Measurements from ENCODE around the gene VGLL4.

VGLL4 gene

DNA sequence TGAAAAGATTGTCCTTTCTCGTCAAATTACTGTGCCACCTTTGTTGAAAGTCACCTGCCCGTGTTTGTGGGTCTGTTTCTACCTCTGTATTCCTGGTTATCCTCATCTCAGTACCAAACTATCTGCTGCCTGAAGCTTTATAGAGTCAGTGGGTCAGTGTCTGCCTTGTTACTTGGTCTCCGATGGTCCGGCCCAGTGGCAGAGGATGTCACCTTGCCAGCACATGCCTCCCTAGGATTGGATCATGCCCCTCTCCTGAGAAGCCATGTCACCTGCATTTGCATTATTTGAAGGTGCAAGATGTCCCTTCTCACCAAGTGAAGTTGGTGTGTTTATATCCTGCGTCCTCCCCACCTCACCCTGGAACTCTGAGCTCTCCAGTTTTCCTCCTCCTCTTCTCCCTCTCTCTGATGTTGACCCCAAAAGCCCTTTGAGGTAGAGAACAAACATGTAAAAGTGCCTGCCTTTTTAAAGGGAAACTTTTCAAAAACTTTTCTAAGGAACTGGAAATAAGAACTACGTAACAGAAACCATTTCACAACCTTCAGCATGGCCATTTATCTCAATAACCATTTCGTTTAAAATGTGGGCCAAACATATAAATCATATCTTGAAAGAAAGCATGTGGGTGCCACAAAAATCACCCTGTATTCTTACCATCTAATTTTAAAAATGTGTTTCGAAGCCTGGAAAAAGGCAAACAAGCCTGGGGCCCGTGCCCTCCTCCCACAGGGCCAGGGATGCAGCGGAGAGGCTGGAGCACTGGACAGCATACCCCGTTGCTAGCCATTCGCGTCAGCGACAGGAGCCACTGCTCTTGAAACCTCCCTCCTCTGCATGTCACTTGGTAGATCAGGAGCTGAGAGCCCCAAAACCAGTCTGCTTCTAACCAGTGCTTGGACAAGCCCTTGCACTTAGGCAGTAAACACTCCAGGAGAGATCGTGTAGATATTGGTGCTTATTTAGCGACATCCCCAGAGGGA lies 102.1 kb downstream of the VGLL4 start:
- no peaks in the 10 kb centered on the region for H3K79me1 ChIP-seq (ENCODE audit: low read length)
- H3K23ac ChIP-seq (ENCODE audit: low read length), result no peak overlapping the region
- no peak overlapping the region for H4K91ac ChIP-seq (ENCODE audit: low read depth, low read length)
- no peak overlapping the region for H3K14ac ChIP-seq (ENCODE audit: low read length)
- no peak overlapping the region for H3K27ac ChIP-seq (ENCODE audit: low read depth, low read length)
- no peak overlapping the region for H4K12ac ChIP-seq (ENCODE audit: low read depth, low read length)
- no peak overlapping the region for H2AK5ac ChIP-seq (ENCODE audit: low read length)
- H3K4ac ChIP-seq (ENCODE audit: low read depth, low read length), result no peak overlapping the region
- no peak overlapping the region for H3K18ac ChIP-seq (ENCODE audit: low read length)
- H3K36me3 ChIP-seq (ENCODE audit: control insufficient read depth in 1 of 2, insufficient read depth in 2 of 2, low read length in 2 of 2), result no peaks in the 10 kb centered on the region
- no peaks in the 10 kb centered on the region for H3K79me2 ChIP-seq (ENCODE audit: control insufficient read depth, insufficient read depth, low read length, poor library complexity)
- H3K4me2 ChIP-seq (ENCODE audit: low read length), result no peak overlapping the region
- DNase-seq, result no peak
- H4K8ac ChIP-seq (ENCODE audit: low read depth, low read length), result no peak overlapping the region
- no peak overlapping the region for H3K4me3 ChIP-seq (ENCODE audit: low read depth, low read length)
- no peak overlapping the region for H2BK120ac ChIP-seq (ENCODE audit: insufficient read depth, low read length, poor library complexity)
- H3K9ac ChIP-seq (ENCODE audit: low read length), result no peak overlapping the region
- H3K9me3 ChIP-seq (ENCODE audit: insufficient read depth, low read depth, low read length), result peaks cover 5% of the 10 kb centered on the region
- H3K4me1 ChIP-seq (ENCODE audit: control insufficient read depth in 1 of 2, insufficient read depth in 2 of 2, low read length in 2 of 2), result peaks cover 6 to 8% of the 10 kb centered on the region in 2 experiments
- no peaks in the 10 kb centered on the region for H3K27me3 ChIP-seq (ENCODE audit: insufficient read depth, low read length)
- no CpG with 5 or more reads among the region's 16 CpGs for WGBS (ENCODE audit: extremely low coverage, insufficient coverage, insufficient read length)
- H2AFZ ChIP-seq (ENCODE audit: insufficient read depth, low read length, poor library complexity), result no peak overlapping the region
- H2BK5ac ChIP-seq (ENCODE audit: low read depth, low read length, poor library complexity), result no peak overlapping the region
- H2BK12ac ChIP-seq (ENCODE audit: low read length), result no peak overlapping the region

DNA sequence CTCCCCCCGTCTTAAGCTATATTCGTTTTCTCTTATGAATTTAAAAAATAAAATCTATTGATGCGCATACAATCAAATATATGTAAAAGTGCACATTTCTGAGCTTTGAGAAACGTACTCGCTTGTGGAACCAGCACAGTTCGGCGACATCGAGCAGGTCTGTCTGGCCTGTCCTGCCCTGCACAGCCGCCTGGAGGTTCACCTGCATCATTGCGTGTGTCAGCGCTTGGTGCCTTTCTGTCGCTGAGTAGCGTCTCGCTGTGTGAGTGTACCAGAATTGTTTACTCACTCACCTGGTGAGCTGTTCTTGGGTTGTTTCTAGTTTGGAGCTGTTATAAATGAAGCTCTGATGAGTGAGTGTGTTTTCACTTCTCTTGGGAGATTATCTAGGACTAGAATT lies 104.0 kb downstream of the VGLL4 start:
- DNase-seq, result peak; percentile 54 to 70
- no CpG with 5 or more reads among the region's 14 CpGs for WGBS (ENCODE audit: extremely low coverage, insufficient coverage, insufficient read length)
- H3K27ac ChIP-seq (ENCODE audit: low read depth, low read length), result no peak overlapping the region
- H3K4me1 ChIP-seq (ENCODE audit: control insufficient read depth in 1 of 2, insufficient read depth in 2 of 2, low read length in 2 of 2), result peaks cover 9 to 14% of the 10 kb centered on the region in 2 experiments
- H4K91ac ChIP-seq (ENCODE audit: low read depth, low read length), result no peak overlapping the region
- no peak overlapping the region for H3K23ac ChIP-seq (ENCODE audit: low read length)
- H2BK5ac ChIP-seq (ENCODE audit: low read depth, low read length, poor library complexity), result no peak overlapping the region
- H2AFZ ChIP-seq (ENCODE audit: insufficient read depth, low read length, poor library complexity), result no peak overlapping the region
- no peak overlapping the region for H3K4ac ChIP-seq (ENCODE audit: low read depth, low read length)
- no peaks in the 10 kb centered on the region for H3K79me2 ChIP-seq (ENCODE audit: control insufficient read depth, insufficient read depth, low read length, poor library complexity)
- peaks cover 5% of the 10 kb centered on the region for H3K9me3 ChIP-seq (ENCODE audit: insufficient read depth, low read depth, low read length)
- H2AK5ac ChIP-seq (ENCODE audit: low read length), result no peak overlapping the region
- H3K9ac ChIP-seq (ENCODE audit: low read length), result no peak overlapping the region
- no peaks in the 10 kb centered on the region for H3K79me1 ChIP-seq (ENCODE audit: low read length)
- no peak overlapping the region for H4K8ac ChIP-seq (ENCODE audit: low read depth, low read length)
- H4K12ac ChIP-seq (ENCODE audit: low read depth, low read length), result no peak overlapping the region
- no peak overlapping the region for H2BK120ac ChIP-seq (ENCODE audit: insufficient read depth, low read length, poor library complexity)
- no peak overlapping the region for H3K18ac ChIP-seq (ENCODE audit: low read length)
- no peaks in the 10 kb centered on the region for H3K27me3 ChIP-seq (ENCODE audit: insufficient read depth, low read length)
- no peak overlapping the region for H3K4me3 ChIP-seq (ENCODE audit: low read depth, low read length)
- H2BK12ac ChIP-seq (ENCODE audit: low read length), result no peak overlapping the region
- no peak overlapping the region for H3K14ac ChIP-seq (ENCODE audit: low read length)
- no peak overlapping the region for H3K4me2 ChIP-seq (ENCODE audit: low read length)
- H3K36me3 ChIP-seq (ENCODE audit: control insufficient read depth in 1 of 2, insufficient read depth in 2 of 2, low read length in 2 of 2), result no peaks in the 10 kb centered on the region

DNA sequence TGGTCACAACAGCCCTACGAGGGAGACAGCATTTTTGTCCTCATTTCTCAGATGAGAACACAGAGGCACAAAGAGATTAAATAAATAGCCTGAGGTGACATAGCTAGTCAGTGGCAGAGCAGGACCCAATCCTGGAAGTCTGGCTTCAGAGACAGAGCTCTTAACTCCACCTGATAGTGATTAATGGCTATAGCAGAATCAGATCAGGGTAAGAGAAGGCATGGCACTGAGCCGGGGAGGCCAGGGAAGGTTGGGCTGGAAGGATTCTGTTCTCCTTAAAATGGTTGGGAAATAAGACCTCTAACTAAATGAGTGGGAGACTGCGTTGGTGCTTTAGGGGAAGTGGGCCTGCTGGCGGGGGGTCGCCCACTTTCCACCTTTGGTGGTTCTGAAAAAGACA lies 104.5 kb downstream of the VGLL4 start:
- Histone ChIP-seq H3K36me3 (ENCODE audit: control insufficient read depth in 1 of 2, insufficient read depth in 2 of 2, low read length in 2 of 2) (no peaks in the 10 kb centered on the region), H3K14ac (ENCODE audit: low read length) (no peak overlapping the region), H3K79me1 (ENCODE audit: low read length) (no peaks in the 10 kb centered on the region), H3K23ac (ENCODE audit: low read length) (no peak overlapping the region), H3K4me2 (ENCODE audit: low read length) (no peak overlapping the region), H2AK5ac (ENCODE audit: low read length) (no peak overlapping the region), H2AFZ (ENCODE audit: insufficient read depth, low read length, poor library complexity) (no peak overlapping the region), H3K4me1 (ENCODE audit: control insufficient read depth in 1 of 2, insufficient read depth in 2 of 2, low read length in 2 of 2) (peaks cover 9 to 13% of the 10 kb centered on the region in 2 experiments), H3K27me3 (ENCODE audit: insufficient read depth, low read length) (no peaks in the 10 kb centered on the region), H3K27ac (ENCODE audit: low read depth, low read length) (no peak overlapping the region), H3K9me3 (ENCODE audit: insufficient read depth, low read depth, low read length) (peaks cover 5% of the 10 kb centered on the region), H3K18ac (ENCODE audit: low read length) (no peak overlapping the region), H4K91ac (ENCODE audit: low read depth, low read length) (no peak overlapping the region), H3K79me2 (ENCODE audit: control insufficient read depth, insufficient read depth, low read length, poor library complexity) (no peaks in the 10 kb centered on the region), H3K4me3 (ENCODE audit: low read depth, low read length) (no peak overlapping the region), H2BK5ac (ENCODE audit: low read depth, low read length, poor library complexity) (no peak overlapping the region), H3K9ac (ENCODE audit: low read length) (no peak overlapping the region), H4K12ac (ENCODE audit: low read depth, low read length) (no peak overlapping the region), H4K8ac (ENCODE audit: low read depth, low read length) (no peak overlapping the region), H2BK12ac (ENCODE audit: low read length) (no peak overlapping the region), H3K4ac (ENCODE audit: low read depth, low read length) (no peak overlapping the region), H2BK120ac (ENCODE audit: insufficient read depth, low read length, poor library complexity) (no peak overlapping the region)
- DNase-seq, result peak in 1 of 2 donors; percentile 25
- no CpG with 5 or more reads among the region's 5 CpGs for WGBS (ENCODE audit: extremely low coverage, insufficient coverage, insufficient read length)

DNA sequence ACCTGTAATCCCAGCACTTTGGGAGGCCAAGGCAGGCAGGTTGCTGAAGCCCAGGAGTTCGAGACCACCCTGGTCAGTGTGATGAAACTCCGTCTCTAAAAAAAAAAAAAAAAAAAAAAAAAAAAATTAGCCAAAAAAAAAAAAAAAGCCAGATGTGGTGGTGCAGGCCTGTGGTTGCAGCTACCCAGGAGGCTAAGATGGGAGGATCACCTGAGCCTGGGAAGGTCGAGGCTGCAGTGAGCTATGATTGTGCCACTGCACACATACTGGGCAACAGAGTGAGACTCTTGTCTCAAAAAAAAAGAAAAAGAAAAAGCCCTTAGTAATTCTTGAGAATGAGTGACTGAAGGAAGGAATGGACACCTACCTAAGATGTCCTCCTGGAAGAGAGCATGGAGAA lies 105.1 kb downstream of the VGLL4 start:
- Histone ChIP-seq H2BK12ac (ENCODE audit: low read length) (no peak overlapping the region), H3K18ac (ENCODE audit: low read length) (no peak overlapping the region), H4K12ac (ENCODE audit: low read depth, low read length) (no peak overlapping the region), H3K4me1 (ENCODE audit: control insufficient read depth in 1 of 2, insufficient read depth in 2 of 2, low read length in 2 of 2) (peaks cover 9 to 13% of the 10 kb centered on the region in 2 experiments), H3K23ac (ENCODE audit: low read length) (no peak overlapping the region), H2AFZ (ENCODE audit: insufficient read depth, low read length, poor library complexity) (no peak overlapping the region), H3K36me3 (ENCODE audit: control insufficient read depth in 1 of 2, insufficient read depth in 2 of 2, low read length in 2 of 2) (no peaks in the 10 kb centered on the region), H4K91ac (ENCODE audit: low read depth, low read length) (no peak overlapping the region), H3K14ac (ENCODE audit: low read length) (no peak overlapping the region), H3K27me3 (ENCODE audit: insufficient read depth, low read length) (no peaks in the 10 kb centered on the region), H3K27ac (ENCODE audit: low read depth, low read length) (no peak overlapping the region), H3K9me3 (ENCODE audit: insufficient read depth, low read depth, low read length) (peaks cover 4% of the 10 kb centered on the region), H3K9ac (ENCODE audit: low read length) (no peak overlapping the region), H3K79me1 (ENCODE audit: low read length) (no peaks in the 10 kb centered on the region), H3K4me2 (ENCODE audit: low read length) (no peak overlapping the region), H2BK120ac (ENCODE audit: insufficient read depth, low read length, poor library complexity) (no peak overlapping the region), H3K79me2 (ENCODE audit: control insufficient read depth, insufficient read depth, low read length, poor library complexity) (no peaks in the 10 kb centered on the region), H3K4ac (ENCODE audit: low read depth, low read length) (no peak overlapping the region), H2BK5ac (ENCODE audit: low read depth, low read length, poor library complexity) (no peak overlapping the region), H4K8ac (ENCODE audit: low read depth, low read length) (no peak overlapping the region), H3K4me3 (ENCODE audit: low read depth, low read length) (no peak overlapping the region), H2AK5ac (ENCODE audit: low read length) (no peak overlapping the region)
- DNase-seq, result no peak
- no CpG with 5 or more reads among the region's 3 CpGs for WGBS (ENCODE audit: extremely low coverage, insufficient coverage, insufficient read length)
